ENCODE data around the gene AMDHD1. TPM values are rescaled to one million over a fixed set of nuclear protein-coding genes. Genes with fewer than 3 reads are reported as not detected.

The AMDHD1 gene
- polyA plus RNA-seq, 1 donor (not counting 4 experiments of a cell fraction or from before 2014, with no cell fraction given) = 0.68 TPM

DNA sequence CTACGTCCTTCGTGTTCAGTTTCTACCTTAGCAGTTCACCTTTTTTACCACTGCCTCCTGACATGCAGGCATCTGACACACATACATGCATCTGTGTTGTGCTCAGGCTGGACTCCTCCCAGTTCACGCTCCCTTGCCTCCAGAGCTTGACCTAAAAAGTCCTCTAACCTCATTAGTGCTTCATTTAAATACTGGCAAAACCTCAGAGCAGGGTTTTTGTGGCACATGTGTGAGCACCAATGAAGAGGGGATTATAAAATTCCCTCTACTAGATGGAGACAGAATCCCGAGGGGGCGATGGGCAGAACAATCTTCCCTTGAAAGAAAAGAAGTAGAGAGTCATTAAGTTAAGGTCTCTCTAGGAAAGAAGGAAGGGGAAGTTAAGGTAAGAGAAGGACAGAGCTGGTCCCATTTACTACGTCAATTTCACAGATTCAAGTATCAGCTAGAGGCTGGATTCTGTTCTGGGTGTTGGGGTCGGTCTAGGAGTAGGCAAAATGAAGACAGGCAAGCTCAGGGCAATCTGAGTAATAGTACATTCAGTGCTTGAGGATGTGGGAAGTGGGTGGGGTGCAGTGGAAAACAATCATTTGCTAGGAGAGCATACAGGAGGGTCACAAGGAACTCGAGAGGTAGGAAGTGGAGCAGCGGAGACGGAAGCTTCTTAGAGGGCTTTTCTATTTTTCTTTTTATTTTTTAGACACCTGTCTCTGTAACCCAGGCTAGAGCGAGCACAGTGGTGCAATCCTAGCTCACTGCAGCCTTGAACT lies 45.6 kb downstream of the AMDHD1 start:
- H3K27ac ChIP-seq (ENCODE audit: control insufficient read depth, insufficient read depth, low read length) = no peak overlapping the region
- H3K9me3 ChIP-seq (ENCODE audit: control insufficient read depth, low read depth, low read length) = no peaks in the 10 kb centered on the region
- dilution Hi-C loops (cut with MboI; ENCODE audit: extremely low pct_ligation_motif_present, low sequenced_read_pairs) = no loop called here
- H4K20me1 ChIP-seq (ENCODE audit: control insufficient read depth, extremely low read depth, insufficient read depth, low read length) = no peaks in the 10 kb centered on the region
- FAIRE-seq (no peak), DNase-seq (ENCODE audit: low read depth, low spot score) (no peak)
- H3K9me1 ChIP-seq (ENCODE audit: control insufficient read depth, extremely low read depth, insufficient read depth, low read length) = no peaks in the 10 kb centered on the region
- no peak overlapping the region for H3K4me3 ChIP-seq (ENCODE audit: control insufficient read depth in 2 of 3, extremely low read depth in 1 of 3, insufficient read depth in 2 of 3, low read depth in 1 of 3, low read length in 3 of 3)
- H3K36me3 ChIP-seq (ENCODE audit: control insufficient read depth in 2 of 2, extremely low read depth in 1 of 2, insufficient read depth in 2 of 2, low read length in 2 of 2) = no peaks in the 10 kb centered on the region
- no peak overlapping the region for H3K4me2 ChIP-seq (ENCODE audit: control insufficient read depth, extremely low read depth, insufficient read depth, low read depth, low read length)
- H3K9ac ChIP-seq (ENCODE audit: control insufficient read depth, extremely low read depth, insufficient read depth, low read length) = no peak overlapping the region
- no peaks in the 10 kb centered on the region for H3K27me3 ChIP-seq (ENCODE audit: control insufficient read depth, extremely low read depth, insufficient read depth, low read length)
- no peaks in the 10 kb centered on the region for H3K79me2 ChIP-seq (ENCODE audit: control insufficient read depth, insufficient read depth, low read length)
- no peak overlapping the region for H2AFZ ChIP-seq (ENCODE audit: control insufficient read depth, low read length)
- no peaks in the 10 kb centered on the region for H3K4me1 ChIP-seq (ENCODE audit: control insufficient read depth, extremely low read depth, insufficient read depth, low read length)
- TF ChIP-seq EZH2 (IDR thresholded peaks at IDR 0.05; ENCODE audit: low read length) (no peak), CTCF (optimal IDR thresholded peaks at IDR 0.05 in 1 of 3, IDR thresholded peaks at IDR 0.05 in 1 of 3, conservative IDR thresholded peaks at IDR 0.05 in 1 of 3; ENCODE audit: extremely low read depth in 1 of 3, insufficient read depth in 2 of 3, low read length in 3 of 3) (no peak)

- H3K9me3 ChIP-seq (ENCODE audit: control insufficient read depth, low read depth, low read length) = no peaks in the 10 kb centered on the region
- no peak overlapping the region for H3K9ac ChIP-seq (ENCODE audit: control insufficient read depth, extremely low read depth, insufficient read depth, low read length)
- no peak overlapping the region for H3K4me2 ChIP-seq (ENCODE audit: control insufficient read depth, extremely low read depth, insufficient read depth, low read depth, low read length)
- H4K20me1 ChIP-seq (ENCODE audit: control insufficient read depth, extremely low read depth, insufficient read depth, low read length) = no peaks in the 10 kb centered on the region
- H3K27ac ChIP-seq (ENCODE audit: control insufficient read depth, insufficient read depth, low read length) = no peak overlapping the region
- H3K4me3 ChIP-seq (ENCODE audit: control insufficient read depth in 2 of 3, extremely low read depth in 1 of 3, insufficient read depth in 2 of 3, low read depth in 1 of 3, low read length in 3 of 3) = no peak overlapping the region
- no peak overlapping the region for H2AFZ ChIP-seq (ENCODE audit: control insufficient read depth, low read length)
- no peak for TF ChIP-seq CTCF (optimal IDR thresholded peaks at IDR 0.05 in 1 of 3, IDR thresholded peaks at IDR 0.05 in 1 of 3, conservative IDR thresholded peaks at IDR 0.05 in 1 of 3; ENCODE audit: extremely low read depth in 1 of 3, insufficient read depth in 2 of 3, low read length in 3 of 3)
- no peak for TF ChIP-seq EZH2 (IDR thresholded peaks at IDR 0.05; ENCODE audit: low read length)
- H3K79me2 ChIP-seq (ENCODE audit: control insufficient read depth, insufficient read depth, low read length) = no peaks in the 10 kb centered on the region
- dilution Hi-C loops (cut with MboI; ENCODE audit: extremely low pct_ligation_motif_present, low sequenced_read_pairs) = no loop called here
- H3K27me3 ChIP-seq (ENCODE audit: control insufficient read depth, extremely low read depth, insufficient read depth, low read length) = no peaks in the 10 kb centered on the region
- no peaks in the 10 kb centered on the region for H3K4me1 ChIP-seq (ENCODE audit: control insufficient read depth, extremely low read depth, insufficient read depth, low read length)
- DNase-seq (ENCODE audit: low read depth, low spot score) (no peak), FAIRE-seq (no peak)
- no peaks in the 10 kb centered on the region for H3K9me1 ChIP-seq (ENCODE audit: control insufficient read depth, extremely low read depth, insufficient read depth, low read length)
- no peaks in the 10 kb centered on the region for H3K36me3 ChIP-seq (ENCODE audit: control insufficient read depth in 2 of 2, extremely low read depth in 1 of 2, insufficient read depth in 2 of 2, low read length in 2 of 2)
Measured at GRCh38 chr12:95989504-95990123, 46.5 kb downstream of the AMDHD1 start.

Data from keratinocyte (primary cell).